SH-SY5Y (cell line): ENCODE measurements around the gene TMIGD3.

Experiments used
- GATA2 ChIP-seq: IDR thresholded peaks from 2 replicates; pipeline ENCODE4 v1.6.1; 2011; ENCODE audit warnings: mild to moderate bottlenecking, low read depth, low read length
- GATA3 ChIP-seq: IDR thresholded peaks from 2 replicates; pipeline ENCODE4 v1.6.1; 2011; ENCODE audit warnings: low read depth, mild to moderate bottlenecking, low read length, moderate library complexity

GRCh38 chr1:111541721-111542120, 38.3 kb upstream of the TMIGD3 start:
- TF ChIP-seq GATA2 = no peak
- TF ChIP-seq GATA3 = no peak
